ENCODE data around the gene DIAPH2. TPM values are rescaled to one million over a fixed set of nuclear protein-coding genes. Genes with fewer than 3 reads are reported as not detected.

Gene DIAPH2
- total RNA-seq, 1 experiment from 2014 or later, result 15.9 TPM

GRCh38 chrX:96985046-96985445 lies 300.4 kb downstream of the DIAPH2 start:
- H3K4me1 Mint-ChIP-seq, result peaks cover 11% of the 10 kb centered on the region
- ChIA-PET CTCF (no interaction called here), POLR2A (no interaction called here)
- ATAC-seq, result no peak
- no peaks in the 10 kb centered on the region for H3K36me3 Mint-ChIP-seq
- H3K27me3 Mint-ChIP-seq (ENCODE audit: low read depth), result no peaks in the 10 kb centered on the region
- H3K27ac Mint-ChIP-seq, result no peak overlapping the region
- no peaks in the 10 kb centered on the region for H3K9me3 Mint-ChIP-seq
- H3K4me3 Mint-ChIP-seq, result no peak overlapping the region
- TF ChIP-seq PRRX2 (CRISPR knock-in tag; IDR thresholded peaks at IDR 0.05) (no peak), PREB (CRISPR knock-in tag; IDR thresholded peaks at IDR 0.05; ENCODE audit: borderline replicate concordance) (no peak), MLX (CRISPR knock-in tag; IDR thresholded peaks at IDR 0.05) (no peak), HMGA2 (CRISPR knock-in tag; IDR thresholded peaks at IDR 0.05) (no peak), RORB (CRISPR knock-in tag; IDR thresholded peaks at IDR 0.05) (no peak), IRF2 (CRISPR knock-in tag; IDR thresholded peaks at IDR 0.05; ENCODE audit: borderline replicate concordance, low read depth) (no peak), CREB1 (CRISPR knock-in tag; IDR thresholded peaks at IDR 0.05) (no peak), ZNF671 (CRISPR knock-in tag; IDR thresholded peaks at IDR 0.05) (no peak), ELF4 (CRISPR knock-in tag; IDR thresholded peaks at IDR 0.05; ENCODE audit: low read depth) (no peak), GABPB1 (CRISPR knock-in tag; IDR thresholded peaks at IDR 0.05) (no peak)
- TF ChIP-seq, protein P1, sequence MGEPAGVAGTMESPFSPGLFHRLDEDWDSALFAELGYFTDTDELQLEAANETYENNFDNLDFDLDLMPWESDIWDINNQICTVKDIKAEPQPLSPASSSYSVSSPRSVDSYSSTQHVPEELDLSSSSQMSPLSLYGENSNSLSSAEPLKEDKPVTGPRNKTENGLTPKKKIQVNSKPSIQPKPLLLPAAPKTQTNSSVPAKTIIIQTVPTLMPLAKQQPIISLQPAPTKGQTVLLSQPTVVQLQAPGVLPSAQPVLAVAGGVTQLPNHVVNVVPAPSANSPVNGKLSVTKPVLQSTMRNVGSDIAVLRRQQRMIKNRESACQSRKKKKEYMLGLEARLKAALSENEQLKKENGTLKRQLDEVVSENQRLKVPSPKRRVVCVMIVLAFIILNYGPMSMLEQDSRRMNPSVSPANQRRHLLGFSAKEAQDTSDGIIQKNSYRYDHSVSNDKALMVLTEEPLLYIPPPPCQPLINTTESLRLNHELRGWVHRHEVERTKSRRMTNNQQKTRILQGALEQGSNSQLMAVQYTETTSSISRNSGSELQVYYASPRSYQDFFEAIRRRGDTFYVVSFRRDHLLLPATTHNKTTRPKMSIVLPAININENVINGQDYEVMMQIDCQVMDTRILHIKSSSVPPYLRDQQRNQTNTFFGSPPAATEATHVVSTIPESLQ (CRISPR knock-in tag; IDR thresholded peaks at IDR 0.05), result no peak
- no peak for DNase-seq (ENCODE audit: low spot score)

- ATAC-seq (no peak), DNase-seq (ENCODE audit: low spot score) (no peak)
- Mint-ChIP-seq H3K9me3 (no peaks in the 10 kb centered on the region), H3K4me3 (no peak overlapping the region), H3K27me3 (ENCODE audit: low read depth) (no peaks in the 10 kb centered on the region), H3K27ac (no peak overlapping the region), H3K36me3 (no peaks in the 10 kb centered on the region), H3K4me1 (peaks cover 24% of the 10 kb centered on the region)
- CTCF ChIA-PET, result no interaction called here
- POLR2A ChIA-PET, result no interaction called here
- TF ChIP-seq, protein P2, sequence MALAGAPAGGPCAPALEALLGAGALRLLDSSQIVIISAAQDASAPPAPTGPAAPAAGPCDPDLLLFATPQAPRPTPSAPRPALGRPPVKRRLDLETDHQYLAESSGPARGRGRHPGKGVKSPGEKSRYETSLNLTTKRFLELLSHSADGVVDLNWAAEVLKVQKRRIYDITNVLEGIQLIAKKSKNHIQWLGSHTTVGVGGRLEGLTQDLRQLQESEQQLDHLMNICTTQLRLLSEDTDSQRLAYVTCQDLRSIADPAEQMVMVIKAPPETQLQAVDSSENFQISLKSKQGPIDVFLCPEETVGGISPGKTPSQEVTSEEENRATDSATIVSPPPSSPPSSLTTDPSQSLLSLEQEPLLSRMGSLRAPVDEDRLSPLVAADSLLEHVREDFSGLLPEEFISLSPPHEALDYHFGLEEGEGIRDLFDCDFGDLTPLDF (CRISPR knock-in tag; IDR thresholded peaks at IDR 0.05), result no peak
- TF ChIP-seq ZNF671 (CRISPR knock-in tag; IDR thresholded peaks at IDR 0.05) (no peak), ELF4 (CRISPR knock-in tag; IDR thresholded peaks at IDR 0.05; ENCODE audit: low read depth) (no peak), USF1 (CRISPR knock-in tag; IDR thresholded peaks at IDR 0.05) (no peak), NFYB (CRISPR knock-in tag; conservative IDR thresholded peaks at IDR 0.05; ENCODE audit: low read depth) (no peak), MXD4 (CRISPR knock-in tag; IDR thresholded peaks at IDR 0.05; ENCODE audit: borderline replicate concordance) (no peak), ZNF416 (CRISPR knock-in tag; IDR thresholded peaks at IDR 0.05) (no peak), SP1 (CRISPR knock-in tag; conservative IDR thresholded peaks at IDR 0.05) (no peak)
- TF ChIP-seq, protein P3, sequence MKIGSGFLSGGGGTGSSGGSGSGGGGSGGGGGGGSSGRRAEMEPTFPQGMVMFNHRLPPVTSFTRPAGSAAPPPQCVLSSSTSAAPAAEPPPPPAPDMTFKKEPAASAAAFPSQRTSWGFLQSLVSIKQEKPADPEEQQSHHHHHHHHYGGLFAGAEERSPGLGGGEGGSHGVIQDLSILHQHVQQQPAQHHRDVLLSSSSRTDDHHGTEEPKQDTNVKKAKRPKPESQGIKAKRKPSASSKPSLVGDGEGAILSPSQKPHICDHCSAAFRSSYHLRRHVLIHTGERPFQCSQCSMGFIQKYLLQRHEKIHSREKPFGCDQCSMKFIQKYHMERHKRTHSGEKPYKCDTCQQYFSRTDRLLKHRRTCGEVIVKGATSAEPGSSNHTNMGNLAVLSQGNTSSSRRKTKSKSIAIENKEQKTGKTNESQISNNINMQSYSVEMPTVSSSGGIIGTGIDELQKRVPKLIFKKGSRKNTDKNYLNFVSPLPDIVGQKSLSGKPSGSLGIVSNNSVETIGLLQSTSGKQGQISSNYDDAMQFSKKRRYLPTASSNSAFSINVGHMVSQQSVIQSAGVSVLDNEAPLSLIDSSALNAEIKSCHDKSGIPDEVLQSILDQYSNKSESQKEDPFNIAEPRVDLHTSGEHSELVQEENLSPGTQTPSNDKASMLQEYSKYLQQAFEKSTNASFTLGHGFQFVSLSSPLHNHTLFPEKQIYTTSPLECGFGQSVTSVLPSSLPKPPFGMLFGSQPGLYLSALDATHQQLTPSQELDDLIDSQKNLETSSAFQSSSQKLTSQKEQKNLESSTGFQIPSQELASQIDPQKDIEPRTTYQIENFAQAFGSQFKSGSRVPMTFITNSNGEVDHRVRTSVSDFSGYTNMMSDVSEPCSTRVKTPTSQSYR (CRISPR knock-in tag; IDR thresholded peaks at IDR 0.05), result no peak
- TF ChIP-seq, protein P4, sequence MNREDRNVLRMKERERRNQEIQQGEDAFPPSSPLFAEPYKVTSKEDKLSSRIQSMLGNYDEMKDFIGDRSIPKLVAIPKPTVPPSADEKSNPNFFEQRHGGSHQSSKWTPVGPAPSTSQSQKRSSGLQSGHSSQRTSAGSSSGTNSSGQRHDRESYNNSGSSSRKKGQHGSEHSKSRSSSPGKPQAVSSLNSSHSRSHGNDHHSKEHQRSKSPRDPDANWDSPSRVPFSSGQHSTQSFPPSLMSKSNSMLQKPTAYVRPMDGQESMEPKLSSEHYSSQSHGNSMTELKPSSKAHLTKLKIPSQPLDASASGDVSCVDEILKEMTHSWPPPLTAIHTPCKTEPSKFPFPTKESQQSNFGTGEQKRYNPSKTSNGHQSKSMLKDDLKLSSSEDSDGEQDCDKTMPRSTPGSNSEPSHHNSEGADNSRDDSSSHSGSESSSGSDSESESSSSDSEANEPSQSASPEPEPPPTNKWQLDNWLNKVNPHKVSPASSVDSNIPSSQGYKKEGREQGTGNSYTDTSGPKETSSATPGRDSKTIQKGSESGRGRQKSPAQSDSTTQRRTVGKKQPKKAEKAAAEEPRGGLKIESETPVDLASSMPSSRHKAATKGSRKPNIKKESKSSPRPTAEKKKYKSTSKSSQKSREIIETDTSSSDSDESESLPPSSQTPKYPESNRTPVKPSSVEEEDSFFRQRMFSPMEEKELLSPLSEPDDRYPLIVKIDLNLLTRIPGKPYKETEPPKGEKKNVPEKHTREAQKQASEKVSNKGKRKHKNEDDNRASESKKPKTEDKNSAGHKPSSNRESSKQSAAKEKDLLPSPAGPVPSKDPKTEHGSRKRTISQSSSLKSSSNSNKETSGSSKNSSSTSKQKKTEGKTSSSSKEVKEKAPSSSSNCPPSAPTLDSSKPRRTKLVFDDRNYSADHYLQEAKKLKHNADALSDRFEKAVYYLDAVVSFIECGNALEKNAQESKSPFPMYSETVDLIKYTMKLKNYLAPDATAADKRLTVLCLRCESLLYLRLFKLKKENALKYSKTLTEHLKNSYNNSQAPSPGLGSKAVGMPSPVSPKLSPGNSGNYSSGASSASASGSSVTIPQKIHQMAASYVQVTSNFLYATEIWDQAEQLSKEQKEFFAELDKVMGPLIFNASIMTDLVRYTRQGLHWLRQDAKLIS (CRISPR knock-in tag; IDR thresholded peaks at IDR 0.05; ENCODE audit: borderline replicate concordance), result no peak
These were observed 302.6 kb downstream of the DIAPH2 start for GRCh38 chrX:96987228-96987627.
